ENCODE data around the gene TMPRSS2.
"Not testable (repeated sequence)": the region's sequence is repeated elsewhere in the genome, so short reads cannot be mapped to it uniquely, and the experiment has no call there.

The TMPRSS2 gene

DNA sequence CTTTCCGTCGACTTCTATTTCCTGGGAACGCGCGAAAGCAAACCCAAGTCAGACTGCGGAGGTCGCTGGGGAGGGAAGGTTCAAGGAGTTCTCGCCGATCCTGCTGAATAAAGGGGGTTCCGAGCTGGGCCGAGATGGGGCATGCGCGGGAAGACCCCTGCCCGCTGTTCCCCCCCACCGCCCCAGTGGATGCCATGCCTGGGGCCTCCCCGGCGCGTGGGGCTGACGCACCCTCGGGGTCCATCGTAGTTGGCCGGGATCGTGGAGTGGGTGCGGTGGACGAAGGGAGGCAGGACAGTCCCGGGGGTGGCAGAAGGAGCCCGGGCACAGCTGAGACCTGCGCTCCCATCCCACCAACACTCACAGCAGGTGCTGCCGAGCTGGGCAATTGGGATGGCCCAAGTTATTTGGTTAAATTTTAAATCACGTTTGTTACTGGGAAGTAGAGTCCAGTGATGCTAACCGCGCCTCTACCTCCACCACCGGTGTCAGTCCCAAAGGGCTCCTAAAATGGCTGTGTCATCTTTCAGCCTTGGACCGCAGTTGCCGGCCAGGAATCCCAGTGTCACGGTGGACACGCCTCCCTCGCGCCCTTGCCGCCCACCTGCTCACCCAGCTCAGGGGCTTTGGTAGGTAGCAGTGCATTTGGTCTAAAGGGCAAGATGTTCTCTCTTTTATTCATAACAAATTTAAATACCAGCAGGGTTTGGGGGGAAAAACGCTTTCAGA, 81.1 kb downstream of the TMPRSS2 start:
- DNase-seq (ENCODE audit: low read depth), result no peak

DNA sequence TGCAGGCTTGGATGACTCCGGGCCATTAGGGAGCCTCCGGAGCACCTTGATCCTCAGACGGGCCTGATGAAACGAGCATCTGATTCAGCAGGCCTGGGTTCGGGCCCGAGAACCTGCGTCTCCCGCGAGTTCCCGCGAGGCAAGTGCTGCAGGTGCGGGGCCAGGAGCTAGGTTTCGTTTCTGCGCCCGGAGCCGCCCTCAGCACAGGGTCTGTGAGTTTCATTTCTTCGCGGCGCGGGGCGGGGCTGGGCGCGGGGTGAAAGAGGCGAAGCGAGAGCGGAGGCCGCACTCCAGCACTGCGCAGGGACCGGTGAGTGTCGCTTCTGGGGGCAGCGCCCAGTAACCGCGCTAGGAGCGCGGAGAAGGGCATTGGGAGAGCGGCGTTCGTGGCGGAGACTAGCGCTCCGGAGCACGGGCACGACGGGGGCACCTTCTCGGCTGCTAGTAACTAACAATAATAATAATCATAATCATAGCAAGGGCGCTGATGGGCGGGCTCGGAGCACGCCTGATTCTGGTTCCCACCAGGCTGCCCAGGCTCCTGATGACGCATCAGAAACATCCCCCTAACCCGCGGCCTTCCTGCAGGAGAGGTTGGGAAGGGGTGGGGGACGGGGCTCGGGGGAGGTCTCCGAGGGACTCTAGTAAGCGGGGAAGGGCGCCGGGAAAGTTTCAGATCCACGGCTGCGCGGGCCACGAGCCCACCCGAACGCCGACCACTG, 81.8 kb downstream of the TMPRSS2 start, which contains the start of gene MX1:
Gene MX1, plus strand, starts transcription at position 286 of the 722 bp plus-strand sequence. CDS start 5,832 bp downstream, outside the sequence.
- DNase-seq (ENCODE audit: low read depth), result peak; percentile 81

DNA sequence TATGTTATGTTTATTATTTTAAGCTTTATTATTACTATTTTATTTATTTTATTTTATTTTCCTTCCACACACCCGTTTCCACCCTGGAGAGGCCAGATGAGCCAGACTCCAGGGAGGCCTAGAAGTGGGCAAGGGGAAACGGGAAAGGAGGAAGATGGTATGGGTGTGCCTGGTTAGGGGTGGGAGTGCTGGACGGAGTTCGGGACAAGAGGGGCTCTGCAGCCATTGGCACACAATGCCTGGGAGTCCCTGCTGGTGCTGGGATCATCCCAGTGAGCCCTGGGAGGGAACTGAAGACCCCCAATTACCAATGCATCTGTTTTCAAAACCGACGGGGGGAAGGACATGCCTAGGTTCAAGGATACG, 82.4 kb downstream of the TMPRSS2 start:
- no peak for DNase-seq (ENCODE audit: low read depth)

DNA sequence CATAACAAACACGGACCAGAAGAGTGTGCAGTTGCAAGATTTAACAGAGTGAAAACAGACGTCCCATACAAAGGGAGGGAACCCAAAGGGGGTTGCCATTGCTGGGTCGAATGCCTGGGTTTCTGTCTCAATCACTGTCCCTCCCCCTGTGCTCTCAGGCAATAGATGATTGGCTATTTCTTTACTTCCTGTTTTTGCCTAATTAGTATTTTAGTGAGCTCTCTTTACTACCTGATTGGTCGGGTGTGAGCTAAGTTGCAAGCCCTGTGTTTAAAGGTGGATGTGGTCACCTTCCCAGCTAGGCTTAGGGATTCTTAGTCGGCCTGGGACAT, 84.7 kb downstream of the TMPRSS2 start:
- not testable (repeated sequence) for DNase-seq (ENCODE audit: low read depth)

DNA sequence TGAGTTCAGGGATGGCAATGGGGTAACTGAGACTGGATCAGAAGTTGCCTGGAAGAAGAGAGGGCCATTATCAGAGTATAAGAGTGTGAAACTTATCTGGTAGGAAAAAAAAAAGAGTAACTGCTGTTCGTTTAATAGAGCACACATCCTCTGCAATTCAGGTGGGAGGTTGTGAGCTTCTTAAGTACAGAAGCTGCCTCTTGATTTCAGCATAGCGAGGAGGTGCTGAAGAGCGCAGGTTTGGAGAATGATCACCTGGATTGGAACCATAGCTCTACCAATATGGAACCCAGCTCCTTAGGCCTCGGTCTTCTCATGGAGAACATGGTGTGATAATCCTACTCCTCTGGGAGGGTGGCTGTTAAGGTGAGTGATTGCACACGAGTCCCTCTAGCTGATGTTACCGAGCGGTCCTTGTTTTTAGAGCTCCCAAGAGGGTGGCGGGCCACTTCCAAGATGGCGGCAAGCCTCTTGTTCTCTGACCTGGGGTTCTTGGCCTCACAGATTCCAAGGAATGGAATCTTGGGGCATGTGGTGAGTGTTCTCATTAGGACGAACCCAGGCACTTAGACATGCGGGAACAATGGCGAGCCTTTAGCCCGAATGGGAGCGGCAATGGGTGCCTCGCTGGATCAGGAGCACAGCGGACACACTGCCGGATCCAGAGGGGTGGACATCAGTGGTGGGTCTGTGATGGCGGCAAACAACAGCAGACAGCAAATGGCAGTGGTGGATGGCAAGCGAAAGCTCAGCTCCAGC, 85.2 kb downstream of the TMPRSS2 start:
- DNase-seq (ENCODE audit: low read depth), result no peak

DNA sequence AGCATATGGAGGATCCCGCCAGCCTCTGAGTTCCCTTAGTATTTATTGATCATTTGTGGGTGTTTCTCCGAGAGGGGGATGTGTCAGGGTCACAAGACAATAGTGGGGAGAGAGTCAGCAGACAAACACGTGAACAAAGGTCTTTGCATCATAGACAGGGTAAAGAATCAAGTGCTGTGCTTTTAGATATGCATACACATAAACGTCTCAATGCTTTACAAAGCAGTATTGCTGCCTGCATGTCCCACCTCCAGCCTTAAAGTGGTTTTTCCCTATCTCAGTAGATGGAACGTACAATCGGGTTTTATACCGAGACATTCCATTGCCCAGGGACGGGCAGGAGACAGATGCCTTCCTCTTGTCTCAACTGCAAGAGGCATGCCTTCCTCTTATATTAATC, 87.0 kb downstream of the TMPRSS2 start:
- not testable (repeated sequence) for DNase-seq (ENCODE audit: low read depth)

DNA sequence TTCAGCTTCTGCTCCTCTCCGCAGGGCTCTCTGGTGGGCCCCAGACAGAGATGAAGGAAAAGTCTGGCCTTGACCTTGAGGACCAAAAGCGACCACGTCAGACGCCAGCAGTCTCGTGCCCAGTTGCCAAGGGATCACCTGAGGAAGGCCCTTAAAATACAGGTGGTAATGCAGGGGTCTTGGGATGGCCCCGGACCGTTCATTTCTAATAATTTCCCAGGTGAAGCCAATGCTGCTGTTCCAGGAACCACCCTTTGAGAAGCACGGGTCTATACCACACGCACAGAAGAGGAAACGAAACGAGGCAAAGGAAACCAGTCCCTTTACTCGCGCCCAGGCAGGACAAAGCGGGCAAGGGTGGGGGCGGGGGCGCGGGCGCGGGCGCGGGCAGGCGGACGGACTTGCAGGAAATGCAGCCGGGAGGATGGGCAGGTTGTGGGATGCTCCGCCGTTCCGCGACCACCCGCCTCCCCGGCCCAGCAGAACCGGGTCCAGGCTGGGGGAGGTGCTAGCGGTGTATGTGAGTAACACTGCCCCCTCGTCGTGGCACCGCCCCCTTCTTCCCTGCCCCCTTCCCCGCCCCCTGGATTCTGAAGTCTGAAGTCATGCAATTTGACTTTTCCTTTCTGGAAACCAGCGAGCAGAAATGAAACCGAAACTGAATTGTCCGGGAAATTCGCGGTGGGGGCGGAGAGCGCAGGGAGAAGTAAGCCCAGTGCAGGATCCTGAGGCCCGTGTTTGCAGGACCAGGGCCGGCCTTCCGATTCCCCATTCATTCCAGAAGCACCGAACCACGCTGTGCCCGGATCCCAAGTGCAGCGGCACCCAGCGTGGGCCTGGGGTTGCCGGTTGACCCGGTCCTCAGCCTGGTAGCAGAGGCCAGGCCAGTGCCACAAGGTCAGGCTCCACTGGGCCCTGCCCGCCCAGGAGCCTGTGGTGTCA, 87.8 kb downstream of the TMPRSS2 start:
- DNase-seq (ENCODE audit: low read depth), result peak; percentile 26

DNA sequence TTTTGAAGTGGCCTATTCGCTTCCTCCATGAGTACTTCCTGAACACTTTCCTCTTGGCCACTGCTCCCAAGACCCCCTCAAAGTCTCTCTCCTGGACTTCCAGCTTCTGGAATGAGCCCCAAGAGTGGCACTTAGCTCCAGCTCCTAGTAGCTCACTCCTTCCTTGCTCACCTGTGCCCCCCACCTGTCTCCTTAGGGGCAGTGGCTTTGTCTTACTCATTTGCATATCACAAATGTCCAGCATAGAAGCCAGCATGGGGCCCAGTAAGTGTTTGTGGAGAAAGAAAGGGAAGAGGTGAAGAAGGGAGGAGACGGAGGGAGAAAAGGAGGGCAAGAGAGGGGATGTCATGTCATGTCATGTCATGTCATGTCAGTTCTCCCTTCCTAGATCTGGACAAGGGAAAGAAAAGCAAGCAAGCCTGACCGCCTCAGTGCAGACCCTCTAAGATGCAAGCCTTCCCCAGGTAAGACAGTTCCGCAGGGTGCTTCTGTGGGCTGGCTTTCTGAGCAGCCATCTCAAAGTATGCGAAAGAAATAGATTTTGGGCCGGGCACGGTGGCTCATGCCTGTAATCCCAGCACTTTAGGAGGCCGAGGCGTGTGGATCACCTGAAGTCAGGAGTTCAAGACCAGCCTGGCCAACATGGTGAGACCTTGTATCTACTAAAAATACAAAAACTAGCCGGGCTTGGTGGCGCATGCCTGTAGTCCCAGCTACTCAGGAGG, 88.8 kb downstream of the TMPRSS2 start:
- DNase-seq (ENCODE audit: low read depth), result no peak

DNA sequence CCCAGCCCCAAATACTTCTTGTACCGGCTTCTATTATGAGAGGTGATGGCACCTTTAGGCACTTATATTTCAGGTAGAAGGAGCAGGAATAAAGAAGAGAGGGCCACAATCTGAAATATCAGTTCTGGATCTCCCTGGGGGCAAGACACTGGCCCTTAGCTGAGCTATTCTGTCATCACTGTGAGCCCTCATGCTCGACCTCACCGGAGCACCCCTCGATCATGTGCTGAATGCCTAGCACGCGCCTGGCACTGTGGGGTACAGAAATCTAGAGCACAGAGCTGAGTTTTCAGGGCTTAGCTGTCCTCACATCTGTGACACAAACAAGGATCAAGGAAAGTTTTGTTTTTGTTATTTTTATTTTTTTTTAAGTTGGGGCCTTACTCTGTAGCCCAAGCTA, 89.6 kb downstream of the TMPRSS2 start:
- DNase-seq (ENCODE audit: low read depth), result no peak

DNA sequence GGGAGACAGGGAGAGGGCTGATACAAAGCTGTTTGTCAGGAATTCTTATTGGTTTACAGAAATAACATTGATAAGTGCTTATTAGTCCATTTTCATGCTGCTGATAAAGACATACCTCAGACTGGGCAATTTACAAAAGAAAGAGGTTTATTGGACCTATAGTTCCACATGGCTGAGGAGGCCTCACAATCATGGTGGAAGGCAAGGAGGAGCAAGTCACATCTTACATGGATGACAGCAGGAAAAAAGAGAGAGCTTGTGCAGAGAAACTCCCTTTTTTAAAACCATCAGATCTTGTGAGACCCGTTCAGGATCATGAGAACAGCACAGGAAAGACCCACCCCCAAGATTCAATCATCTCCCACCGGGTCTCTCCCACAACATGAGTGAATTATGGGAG, 90.5 kb downstream of the TMPRSS2 start:
- not testable (repeated sequence) for DNase-seq (ENCODE audit: low read depth)

All from T follicular helper cell (primary cell).